ENCODE data around the gene IL1RAPL2.

Gene IL1RAPL2

GRCh38 chrX:105006103-105006502 lies 440.1 kb downstream of the IL1RAPL2 start:
- no peak for ATAC-seq
- TF ChIP-seq GLIS3 (CRISPR knock-in tag; IDR thresholded peaks at IDR 0.05), result no peak
- TF ChIP-seq CREB5 (CRISPR knock-in tag; IDR thresholded peaks at IDR 0.05; ENCODE audit: low read depth), result no peak
- TF ChIP-seq ESRRG (CRISPR knock-in tag; IDR thresholded peaks at IDR 0.05), result no peak
- TF ChIP-seq PPARA (CRISPR knock-in tag; IDR thresholded peaks at IDR 0.05; ENCODE audit: borderline replicate concordance), result no peak
- TF ChIP-seq, protein P1, sequence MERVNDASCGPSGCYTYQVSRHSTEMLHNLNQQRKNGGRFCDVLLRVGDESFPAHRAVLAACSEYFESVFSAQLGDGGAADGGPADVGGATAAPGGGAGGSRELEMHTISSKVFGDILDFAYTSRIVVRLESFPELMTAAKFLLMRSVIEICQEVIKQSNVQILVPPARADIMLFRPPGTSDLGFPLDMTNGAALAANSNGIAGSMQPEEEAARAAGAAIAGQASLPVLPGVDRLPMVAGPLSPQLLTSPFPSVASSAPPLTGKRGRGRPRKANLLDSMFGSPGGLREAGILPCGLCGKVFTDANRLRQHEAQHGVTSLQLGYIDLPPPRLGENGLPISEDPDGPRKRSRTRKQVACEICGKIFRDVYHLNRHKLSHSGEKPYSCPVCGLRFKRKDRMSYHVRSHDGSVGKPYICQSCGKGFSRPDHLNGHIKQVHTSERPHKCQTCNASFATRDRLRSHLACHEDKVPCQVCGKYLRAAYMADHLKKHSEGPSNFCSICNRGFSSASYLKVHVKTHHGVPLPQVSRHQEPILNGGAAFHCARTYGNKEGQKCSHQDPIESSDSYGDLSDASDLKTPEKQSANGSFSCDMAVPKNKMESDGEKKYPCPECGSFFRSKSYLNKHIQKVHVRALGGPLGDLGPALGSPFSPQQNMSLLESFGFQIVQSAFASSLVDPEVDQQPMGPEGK (CRISPR knock-in tag; IDR thresholded peaks at IDR 0.05; ENCODE audit: borderline replicate concordance), result no peak
- no peak for TF ChIP-seq ZNF8 (CRISPR knock-in tag; IDR thresholded peaks at IDR 0.05)
- TF ChIP-seq, protein P2, sequence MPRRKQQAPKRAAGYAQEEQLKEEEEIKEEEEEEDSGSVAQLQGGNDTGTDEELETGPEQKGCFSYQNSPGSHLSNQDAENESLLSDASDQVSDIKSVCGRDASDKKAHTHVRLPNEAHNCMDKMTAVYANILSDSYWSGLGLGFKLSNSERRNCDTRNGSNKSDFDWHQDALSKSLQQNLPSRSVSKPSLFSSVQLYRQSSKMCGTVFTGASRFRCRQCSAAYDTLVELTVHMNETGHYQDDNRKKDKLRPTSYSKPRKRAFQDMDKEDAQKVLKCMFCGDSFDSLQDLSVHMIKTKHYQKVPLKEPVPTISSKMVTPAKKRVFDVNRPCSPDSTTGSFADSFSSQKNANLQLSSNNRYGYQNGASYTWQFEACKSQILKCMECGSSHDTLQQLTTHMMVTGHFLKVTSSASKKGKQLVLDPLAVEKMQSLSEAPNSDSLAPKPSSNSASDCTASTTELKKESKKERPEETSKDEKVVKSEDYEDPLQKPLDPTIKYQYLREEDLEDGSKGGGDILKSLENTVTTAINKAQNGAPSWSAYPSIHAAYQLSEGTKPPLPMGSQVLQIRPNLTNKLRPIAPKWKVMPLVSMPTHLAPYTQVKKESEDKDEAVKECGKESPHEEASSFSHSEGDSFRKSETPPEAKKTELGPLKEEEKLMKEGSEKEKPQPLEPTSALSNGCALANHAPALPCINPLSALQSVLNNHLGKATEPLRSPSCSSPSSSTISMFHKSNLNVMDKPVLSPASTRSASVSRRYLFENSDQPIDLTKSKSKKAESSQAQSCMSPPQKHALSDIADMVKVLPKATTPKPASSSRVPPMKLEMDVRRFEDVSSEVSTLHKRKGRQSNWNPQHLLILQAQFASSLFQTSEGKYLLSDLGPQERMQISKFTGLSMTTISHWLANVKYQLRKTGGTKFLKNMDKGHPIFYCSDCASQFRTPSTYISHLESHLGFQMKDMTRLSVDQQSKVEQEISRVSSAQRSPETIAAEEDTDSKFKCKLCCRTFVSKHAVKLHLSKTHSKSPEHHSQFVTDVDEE (CRISPR knock-in tag; IDR thresholded peaks at IDR 0.05), result no peak

DNA sequence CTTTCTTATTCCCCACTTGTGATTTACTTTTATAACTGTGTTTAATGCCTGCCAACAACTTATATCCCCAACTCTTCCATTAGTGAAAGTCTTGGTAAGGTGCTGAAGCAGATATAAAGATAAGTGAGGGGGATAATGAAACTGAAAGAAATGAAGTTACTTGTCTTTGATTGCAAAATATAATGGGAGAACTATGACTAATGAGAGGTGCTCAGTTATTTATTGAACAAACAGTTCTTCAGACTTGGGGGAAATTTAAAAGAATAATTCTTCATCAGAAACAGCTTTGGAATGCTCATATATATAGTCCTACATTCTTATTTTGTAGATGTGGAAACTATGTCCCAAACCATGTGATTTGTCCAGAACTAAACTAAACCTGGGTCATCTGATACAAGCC lies 441.0 kb downstream of the IL1RAPL2 start:
- TF ChIP-seq ZNF70 (CRISPR knock-in tag; IDR thresholded peaks at IDR 0.05) (no peak), PPARA (CRISPR knock-in tag; IDR thresholded peaks at IDR 0.05; ENCODE audit: borderline replicate concordance) (no peak), ZFP3 (CRISPR knock-in tag; IDR thresholded peaks at IDR 0.05) (no peak), ZNF565 (CRISPR knock-in tag; conservative IDR thresholded peaks at IDR 0.05; ENCODE audit: low read depth) (no peak), RARB (CRISPR knock-in tag; IDR thresholded peaks at IDR 0.05) (no peak), BACH2 (CRISPR knock-in tag; IDR thresholded peaks at IDR 0.05; ENCODE audit: borderline replicate concordance) (no peak), OSR1 (CRISPR knock-in tag; IDR thresholded peaks at IDR 0.05) (no peak), SNAI2 (CRISPR knock-in tag; IDR thresholded peaks at IDR 0.05) (no peak), ZNF8 (CRISPR knock-in tag; IDR thresholded peaks at IDR 0.05) (no peak), ISL1 (CRISPR knock-in tag; IDR thresholded peaks at IDR 0.05) (no peak), CREB5 (CRISPR knock-in tag; IDR thresholded peaks at IDR 0.05; ENCODE audit: low read depth) (no peak), GLIS3 (CRISPR knock-in tag; IDR thresholded peaks at IDR 0.05) (no peak), ESRRG (CRISPR knock-in tag; IDR thresholded peaks at IDR 0.05) (no peak), ZFP30 (CRISPR knock-in tag; IDR thresholded peaks at IDR 0.05) (no peak), ARNTL (CRISPR knock-in tag; IDR thresholded peaks at IDR 0.05; ENCODE audit: borderline replicate concordance, low read depth) (no peak)
- TF ChIP-seq, protein P2 (CRISPR knock-in tag; IDR thresholded peaks at IDR 0.05), result no peak
- TF ChIP-seq, protein P3, sequence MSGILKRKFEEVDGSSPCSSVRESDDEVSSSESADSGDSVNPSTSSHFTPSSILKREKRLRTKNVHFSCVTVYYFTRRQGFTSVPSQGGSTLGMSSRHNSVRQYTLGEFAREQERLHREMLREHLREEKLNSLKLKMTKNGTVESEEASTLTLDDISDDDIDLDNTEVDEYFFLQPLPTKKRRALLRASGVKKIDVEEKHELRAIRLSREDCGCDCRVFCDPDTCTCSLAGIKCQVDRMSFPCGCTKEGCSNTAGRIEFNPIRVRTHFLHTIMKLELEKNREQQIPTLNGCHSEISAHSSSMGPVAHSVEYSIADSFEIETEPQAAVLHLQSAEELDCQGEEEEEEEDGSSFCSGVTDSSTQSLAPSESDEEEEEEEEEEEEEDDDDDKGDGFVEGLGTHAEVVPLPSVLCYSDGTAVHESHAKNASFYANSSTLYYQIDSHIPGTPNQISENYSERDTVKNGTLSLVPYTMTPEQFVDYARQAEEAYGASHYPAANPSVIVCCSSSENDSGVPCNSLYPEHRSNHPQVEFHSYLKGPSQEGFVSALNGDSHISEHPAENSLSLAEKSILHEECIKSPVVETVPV (CRISPR knock-in tag; IDR thresholded peaks at IDR 0.05), result no peak
- no peak for ATAC-seq

DNA sequence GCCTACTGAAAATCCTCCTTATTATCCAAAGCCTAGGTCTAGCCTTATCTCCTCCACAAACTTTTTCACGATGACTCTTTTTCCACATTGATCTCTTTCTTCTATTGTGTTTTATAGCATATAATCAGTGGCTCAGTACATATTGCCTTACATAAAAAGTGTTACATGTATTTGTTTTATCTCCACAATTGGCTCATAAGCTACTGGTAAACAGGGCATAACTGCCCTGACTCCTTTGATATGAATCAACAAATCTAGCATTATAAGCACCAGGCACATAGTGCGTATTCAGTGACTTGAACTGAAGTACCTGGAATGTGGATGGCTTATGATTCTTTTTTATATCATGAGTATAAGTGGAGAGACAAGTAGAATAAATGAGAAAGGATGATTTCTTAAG lies 447.7 kb downstream of the IL1RAPL2 start:
- no peak for ATAC-seq

More for the DNA sequence above, 447.7 kb downstream of the IL1RAPL2 start:
- TF ChIP-seq SNAI2 (CRISPR knock-in tag; IDR thresholded peaks at IDR 0.05) (no peak), ARNTL (CRISPR knock-in tag; IDR thresholded peaks at IDR 0.05; ENCODE audit: borderline replicate concordance, low read depth) (no peak), CSDC2 (CRISPR knock-in tag; IDR thresholded peaks at IDR 0.05) (no peak)
